ENCODE measurements around the gene EGFL7. TPM values are rescaled to one million over a fixed set of nuclear protein-coding genes. Genes with fewer than 3 reads are reported as not detected.

The EGFL7 gene
- total RNA-seq, 4 donors from 2014 or later: 38.4 to 143 (median 81.6) TPM

GRCh38 chr9:136675477-136676296 is 13.0 kb downstream of the EGFL7 start:
- TF ChIP-seq CTCF (IDR thresholded peaks at IDR 0.05) (no peak), POLR2A (IDR thresholded peaks at IDR 0.05) (no peak)
- Histone ChIP-seq H3K27ac (no peak overlapping the region), H3K4me3 (replicated peaks in 1 of 3) (no peak overlapping the region), H3K4me1 (peaks cover 0 to 4% of the 10 kb centered on the region in 2 donors), H3K36me3 (peaks cover 8 to 9% of the 10 kb centered on the region in 2 donors), H3K9me3 (no peaks in the 10 kb centered on the region), H3K27me3 (no peaks in the 10 kb centered on the region)
- no peak for DNase-seq
- intact Hi-C loops (cut with DNase I): no loop called here
- 80 to 95% methylated on average over 6 of the region's 16 CpGs for WGBS, 2 donors

- Histone ChIP-seq H3K36me3 (peaks cover 8 to 9% of the 10 kb centered on the region in 2 donors), H3K4me1 (peaks cover 0 to 4% of the 10 kb centered on the region in 2 donors), H3K9me3 (no peaks in the 10 kb centered on the region), H3K27ac (no peak overlapping the region), H3K27me3 (no peaks in the 10 kb centered on the region), H3K4me3 (replicated peaks in 1 of 3) (no peak overlapping the region)
- TF ChIP-seq POLR2A (IDR thresholded peaks at IDR 0.05): no peak
- no peak for TF ChIP-seq CTCF (IDR thresholded peaks at IDR 0.05)
- 95 to 96% methylated on average over 5 to 11 of the region's 13 CpGs for WGBS, 2 donors
- no peak for DNase-seq
- intact Hi-C loops (cut with DNase I): no loop called here
Observed at GRCh38 chr9:136676297-136676794, 13.6 kb downstream of the EGFL7 start.

GRCh38 chr9:136676920-136677686 is 14.4 kb downstream of the EGFL7 start:
- Histone ChIP-seq H3K9me3 (no peaks in the 10 kb centered on the region), H3K4me3 (replicated peaks in 1 of 3) (no peak overlapping the region), H3K27ac (no peak overlapping the region), H3K36me3 (peaks cover 8 to 9% of the 10 kb centered on the region in 2 donors), H3K4me1 (peaks cover 0 to 4% of the 10 kb centered on the region in 2 donors), H3K27me3 (no peaks in the 10 kb centered on the region)
- intact Hi-C loops (cut with DNase I): no loop called here
- WGBS, 2 donors: 94 to 95% methylated on average over 26 to 37 of the region's 46 CpGs
- TF ChIP-seq POLR2A (IDR thresholded peaks at IDR 0.05) (no peak), CTCF (IDR thresholded peaks at IDR 0.05) (no peak)
- DNase-seq: no peak

DNA sequence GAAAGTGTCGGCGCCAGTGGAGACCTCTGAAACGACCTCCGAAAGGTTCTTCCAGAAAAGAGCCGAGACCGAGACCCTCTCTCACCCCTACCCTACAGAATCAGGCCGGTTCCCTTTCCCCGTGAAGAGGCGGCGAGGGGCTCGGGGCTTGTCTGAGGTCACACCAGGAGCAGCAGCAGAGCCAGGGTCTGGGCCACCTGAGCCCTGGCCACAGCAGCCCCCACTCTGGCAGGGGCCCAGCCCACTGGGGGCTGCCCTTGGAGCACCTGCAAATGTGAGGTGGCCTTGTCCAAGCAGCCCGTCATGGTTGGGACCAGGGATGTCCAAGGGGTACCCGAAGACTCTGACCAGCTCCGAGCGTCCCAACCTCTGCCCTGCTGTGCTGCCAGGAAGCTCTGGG is 15.3 kb downstream of the EGFL7 start:
- H3K27me3 ChIP-seq: no peaks in the 10 kb centered on the region
- H3K27ac ChIP-seq: no peak overlapping the region
- H3K4me1 ChIP-seq: peaks cover 0 to 4% of the 10 kb centered on the region in 2 donors
- WGBS, 2 donors: 93 to 94% methylated on average over 15 of the region's 15 CpGs
- TF ChIP-seq CTCF (IDR thresholded peaks at IDR 0.05) (no peak), POLR2A (IDR thresholded peaks at IDR 0.05) (no peak)
- no peak overlapping the region for H3K4me3 ChIP-seq (replicated peaks in 1 of 3)
- peaks cover 8 to 9% of the 10 kb centered on the region in 2 donors for H3K36me3 ChIP-seq
- H3K9me3 ChIP-seq: no peaks in the 10 kb centered on the region
- no peak for DNase-seq
- intact Hi-C loops (cut with DNase I): no loop called here
